GM19023 (cell line): Measurements from ENCODE around the gene ATP23.

Source experiments
- ATAC-seq: cut with Tn5 transposase; IDR thresholded peaks from one replicate; pipeline ENCODE4 v1.9.1; 2021; ENCODE audit warnings: mild to moderate bottlenecking, moderate library complexity; ENCODE audit not compliant: unreplicated experiment

ATP23 gene

GRCh38 chr12:57966536-57966935 lies 25.2 kb downstream of the ATP23 start:
- no peak for ATAC-seq

- ATAC-seq: no peak
Measured at GRCh38 chr12:57983146-57983857, 41.9 kb downstream of the ATP23 start.

GRCh38 chr12:57983858-57984505 lies 42.6 kb downstream of the ATP23 start:
- no peak for ATAC-seq

- ATAC-seq: no peak
Measured at GRCh38 chr12:57984629-57985151, 43.3 kb downstream of the ATP23 start.

GRCh38 chr12:57985685-57986084 lies 44.3 kb downstream of the ATP23 start:
- no peak for ATAC-seq

- no peak for ATAC-seq
Measured at GRCh38 chr12:57989838-57990237, 48.5 kb downstream of the ATP23 start.

GRCh38 chr12:57990241-57990883 lies 49.0 kb downstream of the ATP23 start:
- ATAC-seq: no peak

GRCh38 chr12:57992001-57992400 lies 50.6 kb downstream of the ATP23 start:
- no peak for ATAC-seq

- no peak for ATAC-seq
Measured at GRCh38 chr12:57993030-57993429, 51.7 kb downstream of the ATP23 start.

- no peak for ATAC-seq
Measured at GRCh38 chr12:57993834-57994233, 52.5 kb downstream of the ATP23 start.

- ATAC-seq: no peak
Measured at GRCh38 chr12:57996520-57996919, 55.2 kb downstream of the ATP23 start.

GRCh38 chr12:57998251-57998650 lies 56.9 kb downstream of the ATP23 start:
- no peak for ATAC-seq

GRCh38 chr12:58000499-58000898 lies 59.1 kb downstream of the ATP23 start:
- ATAC-seq: no peak

- ATAC-seq: no peak
Measured at GRCh38 chr12:58007875-58008274, 66.5 kb downstream of the ATP23 start.

GRCh38 chr12:58008634-58009033 lies 67.3 kb downstream of the ATP23 start:
- ATAC-seq: no peak
